VCaP (cell line): Measurements from ENCODE around the gene KPNA1.

Experiments
- H3K27ac ChIP-seq: fragments of 450-650 bp; 2 replicates; pipeline ENCODE4 v1.5.1; 2017
- TF ChIP-seq, protein P1 (sequence below): fragments of 450-650 bp; conservative IDR thresholded peaks from 2 replicates; pipeline ENCODE4 v1.5.1; 2017; ENCODE audit warnings: mild to moderate bottlenecking, moderate library complexity

The KPNA1 gene

DNA sequence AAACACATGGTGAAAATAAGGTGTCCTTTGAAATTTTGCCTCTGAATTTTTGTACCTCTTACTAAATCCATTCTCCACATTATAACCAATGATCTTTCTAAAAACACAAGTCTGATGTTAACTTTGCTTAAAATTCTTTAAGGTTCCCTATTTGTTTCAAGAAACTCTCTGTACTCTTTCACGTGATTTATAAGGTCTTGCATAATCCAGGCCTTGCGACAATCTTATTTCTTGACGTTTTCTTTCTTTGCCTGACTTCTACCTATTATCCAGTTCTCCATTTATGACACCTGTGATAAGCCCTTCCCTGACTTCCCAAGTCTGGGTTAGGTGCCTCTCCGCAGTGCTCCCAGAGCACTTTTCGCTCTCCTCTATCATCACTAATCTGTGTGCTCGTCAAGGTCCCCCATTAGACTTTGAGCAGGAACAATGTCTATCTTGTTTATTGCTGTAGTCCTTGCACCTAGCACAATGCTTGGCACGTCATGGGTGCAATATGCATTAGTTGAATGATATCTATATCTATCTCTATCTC, 24.3 kb upstream of the KPNA1 start:
- H3K27ac ChIP-seq: no peak overlapping the region
- TF ChIP-seq, protein P1, sequence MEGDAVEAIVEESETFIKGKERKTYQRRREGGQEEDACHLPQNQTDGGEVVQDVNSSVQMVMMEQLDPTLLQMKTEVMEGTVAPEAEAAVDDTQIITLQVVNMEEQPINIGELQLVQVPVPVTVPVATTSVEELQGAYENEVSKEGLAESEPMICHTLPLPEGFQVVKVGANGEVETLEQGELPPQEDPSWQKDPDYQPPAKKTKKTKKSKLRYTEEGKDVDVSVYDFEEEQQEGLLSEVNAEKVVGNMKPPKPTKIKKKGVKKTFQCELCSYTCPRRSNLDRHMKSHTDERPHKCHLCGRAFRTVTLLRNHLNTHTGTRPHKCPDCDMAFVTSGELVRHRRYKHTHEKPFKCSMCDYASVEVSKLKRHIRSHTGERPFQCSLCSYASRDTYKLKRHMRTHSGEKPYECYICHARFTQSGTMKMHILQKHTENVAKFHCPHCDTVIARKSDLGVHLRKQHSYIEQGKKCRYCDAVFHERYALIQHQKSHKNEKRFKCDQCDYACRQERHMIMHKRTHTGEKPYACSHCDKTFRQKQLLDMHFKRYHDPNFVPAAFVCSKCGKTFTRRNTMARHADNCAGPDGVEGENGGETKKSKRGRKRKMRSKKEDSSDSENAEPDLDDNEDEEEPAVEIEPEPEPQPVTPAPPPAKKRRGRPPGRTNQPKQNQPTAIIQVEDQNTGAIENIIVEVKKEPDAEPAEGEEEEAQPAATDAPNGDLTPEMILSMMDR: no peak

DNA sequence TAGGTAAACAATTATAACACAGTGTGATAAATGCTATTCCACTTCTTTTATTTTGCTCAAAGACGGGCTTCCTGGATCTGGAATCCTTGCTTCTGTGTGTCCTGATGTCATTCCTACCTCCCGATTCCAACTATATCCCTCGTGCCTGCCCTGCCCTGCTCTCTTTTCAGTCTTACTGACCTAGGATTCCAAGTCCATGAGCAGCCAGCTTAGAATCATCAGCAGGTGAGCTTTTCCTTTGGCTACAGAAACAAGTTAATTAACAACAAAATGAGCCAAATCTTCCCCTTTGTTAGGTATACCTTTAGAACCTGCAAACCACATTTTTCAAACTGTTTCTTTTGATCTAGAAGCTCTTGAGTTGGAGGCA, 21.9 kb upstream of the KPNA1 start:
- TF ChIP-seq, protein P1: no peak

DNA sequence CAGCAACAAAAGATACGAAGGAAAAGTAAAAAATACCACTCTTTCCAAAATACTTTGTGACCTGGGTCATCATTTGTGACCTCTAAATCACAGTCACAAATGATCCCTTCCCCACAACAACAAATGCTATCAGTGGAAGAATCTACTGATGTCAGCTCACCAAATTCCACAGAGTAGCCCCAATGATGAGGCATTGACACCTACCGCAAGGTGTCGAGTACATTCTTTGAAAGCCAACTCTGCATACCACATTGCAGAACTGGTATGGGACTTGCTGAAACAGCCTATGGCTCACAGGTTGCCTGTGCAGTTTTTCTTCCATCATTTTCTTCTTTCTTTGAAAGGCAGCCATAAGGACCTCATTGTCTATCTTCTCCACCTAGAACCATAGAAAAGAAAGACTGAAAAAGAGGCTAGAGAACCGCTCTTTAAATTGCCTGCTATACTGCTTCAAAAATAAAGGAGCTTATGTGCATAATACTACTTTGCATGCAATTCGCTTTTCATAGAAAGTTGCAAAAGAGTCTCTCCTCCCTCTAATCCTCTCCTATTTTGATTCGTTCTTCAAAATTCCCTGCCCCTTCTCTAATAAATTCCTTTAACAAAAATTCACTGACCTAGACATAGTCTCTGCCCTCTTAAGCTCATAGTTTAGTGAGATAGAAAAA, 21.4 kb upstream of the KPNA1 start:
- H3K27ac ChIP-seq: no peak overlapping the region
- TF ChIP-seq, protein P1: no peak

More for the DNA sequence above, 21.9 kb upstream of the KPNA1 start:
- no peak overlapping the region for H3K27ac ChIP-seq

GRCh38 chr3:122533931-122534334, 19.2 kb upstream of the KPNA1 start:
- TF ChIP-seq, protein P1: no peak
- no peak overlapping the region for H3K27ac ChIP-seq

DNA sequence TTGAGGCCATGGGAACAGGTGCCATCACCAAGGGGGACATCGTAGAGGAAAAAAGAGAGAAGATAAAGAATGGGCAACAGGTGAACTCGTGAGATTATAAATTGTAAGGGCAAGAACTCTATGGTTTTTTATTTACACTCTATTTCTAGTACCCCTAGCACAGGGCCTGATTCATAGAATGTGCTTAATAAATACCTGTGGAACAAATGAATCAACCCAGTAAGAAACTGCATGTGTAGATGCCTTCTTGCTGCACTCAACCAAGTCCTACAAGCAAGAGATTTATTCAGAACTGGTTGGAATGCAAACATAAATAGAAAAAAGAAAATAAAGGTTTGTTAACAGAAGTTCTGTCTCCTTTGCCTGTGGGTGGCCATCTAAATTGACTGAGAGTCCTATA, 18.7 kb upstream of the KPNA1 start:
- no peak overlapping the region for H3K27ac ChIP-seq
- TF ChIP-seq, protein P1: no peak

DNA sequence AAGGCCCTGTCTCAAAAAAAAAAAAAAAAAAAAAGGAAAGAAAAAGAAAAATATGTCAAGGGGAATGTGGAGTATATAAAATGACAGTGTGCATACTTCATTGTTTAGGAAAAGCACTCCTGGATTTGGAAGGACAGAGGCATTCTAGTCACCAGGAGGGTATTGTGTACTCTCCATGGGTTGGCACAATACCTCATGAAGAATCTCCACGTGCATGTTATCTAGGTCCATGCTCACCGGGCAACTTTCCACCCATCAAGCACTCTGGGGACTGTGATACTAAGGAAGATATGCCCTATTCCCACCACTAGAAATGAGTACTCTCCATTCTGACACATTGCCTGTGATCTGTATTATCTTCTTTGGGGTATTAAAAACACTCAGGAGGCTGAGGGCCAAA, 15.4 kb upstream of the KPNA1 start:
- TF ChIP-seq, protein P1: no peak
- H3K27ac ChIP-seq: no peak overlapping the region

DNA sequence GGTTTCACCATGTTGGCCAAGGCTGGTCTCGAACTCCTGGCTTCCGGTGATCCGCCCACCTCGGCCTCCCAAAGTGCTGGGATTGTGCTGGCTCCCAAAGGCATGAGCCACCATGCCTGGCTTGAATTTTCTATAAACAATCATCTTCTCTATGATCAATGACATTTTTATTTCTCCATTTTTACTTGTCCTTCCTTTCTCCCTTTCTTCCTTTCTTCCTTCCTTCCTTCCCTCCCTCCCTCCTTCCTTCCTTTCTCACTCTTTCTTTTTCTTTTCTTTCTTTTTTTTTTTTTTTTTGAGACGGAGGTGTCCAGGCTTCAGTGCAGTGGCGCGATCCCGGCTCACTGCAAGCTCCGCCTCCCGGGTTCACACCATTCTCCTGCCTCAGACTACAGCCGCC, 8.6 kb upstream of the KPNA1 start:
- H3K27ac ChIP-seq: no peak overlapping the region
- TF ChIP-seq, protein P1: no peak
